ENCODE measurements around the gene TREML2.

Gene TREML2

GRCh38 chr6:41157323-41157722, 43.6 kb downstream of the TREML2 start:
- ChIA-PET CTCF (no interaction called here), POLR2A (no interaction called here)
- TF ChIP-seq PKNOX1 (IDR thresholded peaks at IDR 0.05) (no peak), BHLHE40 (IDR thresholded peaks at IDR 0.05; ENCODE audit: borderline replicate concordance) (no peak), ZNF384 (IDR thresholded peaks at IDR 0.05) (no peak), CTBP1 (IDR thresholded peaks at IDR 0.05; ENCODE audit: borderline replicate concordance) (no peak), FOXK2 (IDR thresholded peaks at IDR 0.05) (no peak), NFRKB (IDR thresholded peaks at IDR 0.05) (no peak), LEF1 (IDR thresholded peaks at IDR 0.05; ENCODE audit: borderline replicate concordance) (no peak), ARNT (IDR thresholded peaks at IDR 0.05) (no peak)
- DNase-seq (ENCODE audit: extremely low spot score): no peak

DNA sequence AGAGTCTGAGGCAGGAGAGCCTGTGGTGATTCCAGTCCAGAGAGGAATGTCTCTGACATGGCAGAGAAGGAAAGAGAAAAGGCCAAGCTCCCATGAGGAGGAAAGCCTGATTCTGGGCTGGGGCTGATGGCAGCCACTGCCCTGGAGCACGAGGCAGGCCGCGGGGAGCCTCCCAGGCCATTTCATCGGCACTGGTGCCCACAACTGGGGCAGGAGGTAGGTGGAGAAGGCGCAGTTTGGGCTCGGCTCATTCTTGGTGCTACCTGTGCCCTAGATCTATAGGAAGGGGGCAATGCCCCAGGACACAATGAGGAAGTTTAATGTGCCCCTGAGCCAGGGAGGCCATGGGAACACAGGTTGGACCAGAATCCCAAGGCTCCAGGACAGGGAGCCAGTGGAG, 44.2 kb downstream of the TREML2 start:
- DNase-seq (ENCODE audit: extremely low spot score): no peak
- CTCF ChIA-PET: no interaction called here
- TF ChIP-seq L3MBTL2 (conservative IDR thresholded peaks at IDR 0.05) (no peak), SUZ12 (IDR thresholded peaks at IDR 0.05) (no peak), FOXK2 (IDR thresholded peaks at IDR 0.05) (no peak), SP1 (IDR thresholded peaks at IDR 0.05) (no peak), LEF1 (IDR thresholded peaks at IDR 0.05; ENCODE audit: borderline replicate concordance) (no peak), FOXA1 (IDR thresholded peaks at IDR 0.05) (no peak), HDGF (IDR thresholded peaks at IDR 0.05; ENCODE audit: borderline replicate concordance) (no peak), ELF4 (IDR thresholded peaks at IDR 0.05) (no peak), TARDBP (IDR thresholded peaks at IDR 0.05) (no peak), CTBP1 (IDR thresholded peaks at IDR 0.05; ENCODE audit: borderline replicate concordance) (no peak), ZNF384 (IDR thresholded peaks at IDR 0.05) (no peak), ARNT (IDR thresholded peaks at IDR 0.05) (no peak), FOXM1 (IDR thresholded peaks at IDR 0.05; ENCODE audit: borderline replicate concordance) (no peak), BHLHE40 (IDR thresholded peaks at IDR 0.05; ENCODE audit: borderline replicate concordance) (no peak), NFRKB (IDR thresholded peaks at IDR 0.05) (no peak)
- POLR2A ChIA-PET: no interaction called here

DNA sequence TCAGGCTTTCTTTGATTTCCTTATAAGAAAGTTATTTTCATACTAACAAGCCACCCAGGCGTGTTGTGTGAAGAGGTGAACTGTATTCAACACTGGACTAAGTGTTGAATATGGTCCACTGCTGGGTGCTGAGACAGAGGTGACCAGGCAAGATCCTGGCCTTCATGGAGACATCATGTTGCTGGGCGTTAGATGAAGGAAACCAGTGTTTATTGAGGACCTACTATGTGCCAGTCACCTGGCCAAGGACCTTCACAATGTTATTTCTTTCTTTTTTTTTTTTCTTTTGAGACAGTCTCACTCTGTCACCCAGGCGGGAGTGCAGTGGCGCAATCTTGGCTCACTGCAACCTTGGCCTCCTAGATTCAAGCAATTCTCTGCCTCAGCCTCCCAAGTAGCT, 44.9 kb downstream of the TREML2 start:
- no peak for TF ChIP-seq CTBP1 (IDR thresholded peaks at IDR 0.05; ENCODE audit: borderline replicate concordance)
- no peak for TF ChIP-seq FOXA1 (IDR thresholded peaks at IDR 0.05)
- TF ChIP-seq L3MBTL2 (conservative IDR thresholded peaks at IDR 0.05): no peak
- TF ChIP-seq ARNT (IDR thresholded peaks at IDR 0.05): no peak
- no peak for TF ChIP-seq ELF4 (IDR thresholded peaks at IDR 0.05)
- TF ChIP-seq FOXK2 (IDR thresholded peaks at IDR 0.05): no peak
- TF ChIP-seq TARDBP (IDR thresholded peaks at IDR 0.05): no peak
- no peak for TF ChIP-seq SUZ12 (IDR thresholded peaks at IDR 0.05)
- no peak for TF ChIP-seq NFRKB (IDR thresholded peaks at IDR 0.05)
- no peak for TF ChIP-seq FOXM1 (IDR thresholded peaks at IDR 0.05; ENCODE audit: borderline replicate concordance)
- no peak for TF ChIP-seq HDGF (IDR thresholded peaks at IDR 0.05; ENCODE audit: borderline replicate concordance)
- TF ChIP-seq BHLHE40 (IDR thresholded peaks at IDR 0.05; ENCODE audit: borderline replicate concordance): no peak
- ChIA-PET CTCF (no interaction called here), POLR2A (no interaction called here)
- DNase-seq (ENCODE audit: extremely low spot score): no peak

- TF ChIP-seq FOXK2 (IDR thresholded peaks at IDR 0.05) (no peak), CTBP1 (IDR thresholded peaks at IDR 0.05; ENCODE audit: borderline replicate concordance) (no peak), ZNF384 (IDR thresholded peaks at IDR 0.05) (no peak), FOXA1 (IDR thresholded peaks at IDR 0.05) (no peak), HDGF (IDR thresholded peaks at IDR 0.05; ENCODE audit: borderline replicate concordance) (no peak), ELF4 (IDR thresholded peaks at IDR 0.05) (no peak), LEF1 (IDR thresholded peaks at IDR 0.05; ENCODE audit: borderline replicate concordance) (no peak), BHLHE40 (IDR thresholded peaks at IDR 0.05; ENCODE audit: borderline replicate concordance) (no peak)
- POLR2A ChIA-PET: no interaction called here
- CTCF ChIA-PET: no interaction called here
Observed at GRCh38 chr6:41155132-41155805, 45.7 kb downstream of the TREML2 start.

GRCh38 chr6:41153992-41154625, 46.8 kb downstream of the TREML2 start, which contains the start of gene TREML1:
TREML1 (minus strand) TSS chr6:41154347; CDS start chr6:41154288, 59 bp downstream.
- TF ChIP-seq CTBP1 (IDR thresholded peaks at IDR 0.05; ENCODE audit: borderline replicate concordance): no peak
- TF ChIP-seq ARNT (IDR thresholded peaks at IDR 0.05): no peak
- no peak for TF ChIP-seq PKNOX1 (IDR thresholded peaks at IDR 0.05)
- no peak for TF ChIP-seq TARDBP (IDR thresholded peaks at IDR 0.05)
- no peak for TF ChIP-seq L3MBTL2 (conservative IDR thresholded peaks at IDR 0.05)
- no peak for TF ChIP-seq LEF1 (IDR thresholded peaks at IDR 0.05; ENCODE audit: borderline replicate concordance)
- no peak for TF ChIP-seq SUZ12 (IDR thresholded peaks at IDR 0.05)
- TF ChIP-seq NFRKB (IDR thresholded peaks at IDR 0.05): no peak
- TF ChIP-seq ZNF384 (IDR thresholded peaks at IDR 0.05): no peak
- TF ChIP-seq FOXM1 (IDR thresholded peaks at IDR 0.05; ENCODE audit: borderline replicate concordance): no peak
- TF ChIP-seq SP1 (IDR thresholded peaks at IDR 0.05): no peak
- DNase-seq (ENCODE audit: extremely low spot score): no peak
- ChIA-PET CTCF (no interaction called here), POLR2A (no interaction called here)

More at GRCh38 chr6:41155132-41155805, 45.7 kb downstream of the TREML2 start:
- DNase-seq (ENCODE audit: extremely low spot score): no peak

GRCh38 chr6:41153451-41153850, 47.5 kb downstream of the TREML2 start:
- no peak for DNase-seq (ENCODE audit: extremely low spot score)
- ChIA-PET CTCF (no interaction called here), POLR2A (no interaction called here)
- TF ChIP-seq LEF1 (IDR thresholded peaks at IDR 0.05; ENCODE audit: borderline replicate concordance) (no peak), SUZ12 (IDR thresholded peaks at IDR 0.05) (no peak), SP1 (IDR thresholded peaks at IDR 0.05) (no peak), FOXM1 (IDR thresholded peaks at IDR 0.05; ENCODE audit: borderline replicate concordance) (no peak), CTBP1 (IDR thresholded peaks at IDR 0.05; ENCODE audit: borderline replicate concordance) (no peak), ELF4 (IDR thresholded peaks at IDR 0.05) (no peak), ZNF384 (IDR thresholded peaks at IDR 0.05) (no peak), TARDBP (IDR thresholded peaks at IDR 0.05) (no peak)
